Astrocyte (in vitro differentiated cells and primary cell): Measurements from ENCODE around the gene DHRS3. TPM values are rescaled to one million over a fixed set of nuclear protein-coding genes. Genes with fewer than 3 reads are reported as not detected.

Experiments used
- DNase-seq: peaks from one replicate; pipeline ENCODE4 v3.0.0-alpha.2; 2010; ENCODE audit warnings: low read depth
- FAIRE-seq: peaks from 2 replicates; lab custom pipeline; 2011; peaks lifted over from hg19 to GRCh38; lab: Jason Lieb, UNC
- H2AFZ ChIP-seq: 2 replicates; pipeline ENCODE4 v1.6.0; 2012; ENCODE audit warnings: low read depth, low read length, inconsistent platforms
- H3K27ac ChIP-seq: 2 replicates; pipeline ENCODE4 v1.5.1; 2011; ENCODE audit warnings: low read depth, low read length, inconsistent platforms
- H3K27me3 ChIP-seq: 2 replicates; pipeline ENCODE4 v1.6.0; 2011; ENCODE audit warnings: low read length, inconsistent platforms; ENCODE audit not compliant: insufficient read depth
- H3K36me3 ChIP-seq: 2 replicates; pipeline ENCODE4 v1.5.1; 2011; ENCODE audit warnings: low read length, inconsistent platforms; ENCODE audit not compliant: insufficient read depth
- H3K4me1 ChIP-seq: 2 replicates; pipeline ENCODE4 v1.5.1; 2011; ENCODE audit warnings: low read length, inconsistent platforms; ENCODE audit not compliant: insufficient read depth
- H3K4me2 ChIP-seq: 2 replicates; pipeline ENCODE4 v1.6.0; 2012; ENCODE audit warnings: low read length, inconsistent platforms
- H3K4me3 ChIP-seq: 2 replicates; pipeline ENCODE4 v1.5.1; 2011; ENCODE audit warnings: low read depth, mild to moderate bottlenecking, low read length, inconsistent platforms; ENCODE audit not compliant: insufficient read depth
- H3K79me2 ChIP-seq: 2 replicates; pipeline ENCODE4 v1.6.0; 2012; ENCODE audit warnings: mild to moderate bottlenecking, low read length, inconsistent platforms; ENCODE audit not compliant: insufficient read depth
- H3K9ac ChIP-seq: 2 replicates; pipeline ENCODE4 v1.6.0; 2012; ENCODE audit warnings: mild to moderate bottlenecking, low read length, inconsistent platforms
- H3K9me3 ChIP-seq: 2 replicates; pipeline ENCODE4 v1.5.1; 2012; ENCODE audit warnings: low read depth, mild to moderate bottlenecking, low read length, inconsistent platforms; ENCODE audit not compliant: insufficient read depth
- H4K20me1 ChIP-seq: 2 replicates; pipeline ENCODE4 v1.6.0; 2012; ENCODE audit warnings: low read length, inconsistent platforms; ENCODE audit not compliant: insufficient read depth
- H3K27ac Mint-ChIP-seq: one replicate; pipeline ENCODE4 v1.8.0; 2021; ENCODE audit warnings: mild to moderate bottlenecking, mixed read lengths; ENCODE audit not compliant: unreplicated experiment
- H3K27me3 Mint-ChIP-seq: one replicate; pipeline ENCODE4 v1.8.0; 2021; ENCODE audit warnings: low read depth, mixed read lengths; ENCODE audit not compliant: unreplicated experiment
- H3K36me3 Mint-ChIP-seq: one replicate; pipeline ENCODE4 v1.8.0; 2021; ENCODE audit warnings: low read depth, mixed read lengths; ENCODE audit not compliant: unreplicated experiment
- H3K4me1 Mint-ChIP-seq: one replicate; pipeline ENCODE4 v1.8.0; 2021; ENCODE audit warnings: low read depth, mixed read lengths; ENCODE audit not compliant: unreplicated experiment
- H3K4me3 Mint-ChIP-seq: one replicate; pipeline ENCODE4 v1.8.0; 2021; ENCODE audit warnings: mild to moderate bottlenecking, moderate library complexity, mixed read lengths; ENCODE audit not compliant: unreplicated experiment
- H3K9me3 Mint-ChIP-seq: one replicate; pipeline ENCODE4 v1.8.0; 2021; ENCODE audit warnings: mild to moderate bottlenecking, mixed read lengths; ENCODE audit not compliant: unreplicated experiment
- EZH2 ChIP-seq: IDR thresholded peaks from 2 replicates; pipeline ENCODE4 v1.6.1; 2012; ENCODE audit warnings: mild to moderate bottlenecking, low read length, inconsistent platforms; ENCODE audit not compliant: insufficient read depth
- total RNA-seq: library from RNA; stranded (reverse); gene quantifications from 2 replicates; pipeline ENCODE4 v1.2.1, GENCODE V29; 2021
- TF ChIP-seq, protein P1 (sequence below): IDR thresholded peaks from 2 replicates; pipeline ENCODE4 v1.5.1; 2011; ENCODE audit warnings: low read depth, mild to moderate bottlenecking, inconsistent platforms, low read length, moderate library complexity; ENCODE audit not compliant: insufficient read depth

The DHRS3 gene
- total RNA-seq, 1 donor from 2014 or later: 3.4 TPM

DNA sequence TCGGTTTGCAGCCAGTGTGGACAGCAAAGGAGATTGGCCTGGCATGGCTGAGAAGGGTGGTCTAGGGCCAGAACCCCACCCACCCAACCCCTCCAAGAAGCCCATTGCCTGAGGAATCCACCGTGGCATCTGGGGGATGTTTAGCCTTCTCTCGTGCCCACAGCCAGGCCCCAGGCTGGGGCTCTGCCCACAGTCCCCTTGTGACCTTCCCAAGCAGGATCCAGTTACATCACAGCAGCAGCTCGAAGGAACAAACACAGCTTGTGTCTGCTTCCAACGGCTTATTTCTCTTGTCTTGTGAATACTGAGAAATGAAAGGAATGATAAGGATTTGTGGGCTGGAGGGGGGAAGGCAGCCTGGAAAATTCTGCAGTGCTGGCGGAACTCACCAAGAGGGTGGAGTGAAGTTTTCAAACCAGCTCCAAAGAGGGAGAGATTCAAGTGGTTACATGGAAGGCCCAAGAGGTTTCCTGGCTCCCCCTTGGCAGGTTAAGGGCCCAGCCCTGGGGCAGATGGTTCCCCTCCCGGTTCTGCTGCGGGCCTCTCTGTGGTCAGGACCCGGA is 61.6 kb downstream of the DHRS3 start:
- DNase-seq (peak; percentile 95), FAIRE-seq (no peak)
- TF ChIP-seq EZH2: no peak
- TF ChIP-seq, protein P1, sequence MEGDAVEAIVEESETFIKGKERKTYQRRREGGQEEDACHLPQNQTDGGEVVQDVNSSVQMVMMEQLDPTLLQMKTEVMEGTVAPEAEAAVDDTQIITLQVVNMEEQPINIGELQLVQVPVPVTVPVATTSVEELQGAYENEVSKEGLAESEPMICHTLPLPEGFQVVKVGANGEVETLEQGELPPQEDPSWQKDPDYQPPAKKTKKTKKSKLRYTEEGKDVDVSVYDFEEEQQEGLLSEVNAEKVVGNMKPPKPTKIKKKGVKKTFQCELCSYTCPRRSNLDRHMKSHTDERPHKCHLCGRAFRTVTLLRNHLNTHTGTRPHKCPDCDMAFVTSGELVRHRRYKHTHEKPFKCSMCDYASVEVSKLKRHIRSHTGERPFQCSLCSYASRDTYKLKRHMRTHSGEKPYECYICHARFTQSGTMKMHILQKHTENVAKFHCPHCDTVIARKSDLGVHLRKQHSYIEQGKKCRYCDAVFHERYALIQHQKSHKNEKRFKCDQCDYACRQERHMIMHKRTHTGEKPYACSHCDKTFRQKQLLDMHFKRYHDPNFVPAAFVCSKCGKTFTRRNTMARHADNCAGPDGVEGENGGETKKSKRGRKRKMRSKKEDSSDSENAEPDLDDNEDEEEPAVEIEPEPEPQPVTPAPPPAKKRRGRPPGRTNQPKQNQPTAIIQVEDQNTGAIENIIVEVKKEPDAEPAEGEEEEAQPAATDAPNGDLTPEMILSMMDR: no peak
- H3K9ac ChIP-seq: peak overlapping the region; percentile 64
- H3K79me2 ChIP-seq: no peaks in the 10 kb centered on the region
- Mint-ChIP-seq H3K27ac (peak overlapping the region; percentile 70), H3K9me3 (peaks cover 4% of the 10 kb centered on the region), H3K27me3 (peaks cover 11% of the 10 kb centered on the region), H3K4me1 (peaks cover 8% of the 10 kb centered on the region), H3K36me3 (no peaks in the 10 kb centered on the region), H3K4me3 (peak overlapping the region; percentile 14)
- H3K4me1 ChIP-seq: peaks cover 7% of the 10 kb centered on the region
- no peaks in the 10 kb centered on the region for H4K20me1 ChIP-seq
- H3K4me2 ChIP-seq: no peak overlapping the region
- no peaks in the 10 kb centered on the region for H3K36me3 ChIP-seq
- no peak overlapping the region for H2AFZ ChIP-seq
- no peak overlapping the region for H3K4me3 ChIP-seq
- H3K9me3 ChIP-seq: no peaks in the 10 kb centered on the region
- peak overlapping the region; percentile 59 for H3K27ac ChIP-seq
- H3K27me3 ChIP-seq: no peaks in the 10 kb centered on the region

DNA sequence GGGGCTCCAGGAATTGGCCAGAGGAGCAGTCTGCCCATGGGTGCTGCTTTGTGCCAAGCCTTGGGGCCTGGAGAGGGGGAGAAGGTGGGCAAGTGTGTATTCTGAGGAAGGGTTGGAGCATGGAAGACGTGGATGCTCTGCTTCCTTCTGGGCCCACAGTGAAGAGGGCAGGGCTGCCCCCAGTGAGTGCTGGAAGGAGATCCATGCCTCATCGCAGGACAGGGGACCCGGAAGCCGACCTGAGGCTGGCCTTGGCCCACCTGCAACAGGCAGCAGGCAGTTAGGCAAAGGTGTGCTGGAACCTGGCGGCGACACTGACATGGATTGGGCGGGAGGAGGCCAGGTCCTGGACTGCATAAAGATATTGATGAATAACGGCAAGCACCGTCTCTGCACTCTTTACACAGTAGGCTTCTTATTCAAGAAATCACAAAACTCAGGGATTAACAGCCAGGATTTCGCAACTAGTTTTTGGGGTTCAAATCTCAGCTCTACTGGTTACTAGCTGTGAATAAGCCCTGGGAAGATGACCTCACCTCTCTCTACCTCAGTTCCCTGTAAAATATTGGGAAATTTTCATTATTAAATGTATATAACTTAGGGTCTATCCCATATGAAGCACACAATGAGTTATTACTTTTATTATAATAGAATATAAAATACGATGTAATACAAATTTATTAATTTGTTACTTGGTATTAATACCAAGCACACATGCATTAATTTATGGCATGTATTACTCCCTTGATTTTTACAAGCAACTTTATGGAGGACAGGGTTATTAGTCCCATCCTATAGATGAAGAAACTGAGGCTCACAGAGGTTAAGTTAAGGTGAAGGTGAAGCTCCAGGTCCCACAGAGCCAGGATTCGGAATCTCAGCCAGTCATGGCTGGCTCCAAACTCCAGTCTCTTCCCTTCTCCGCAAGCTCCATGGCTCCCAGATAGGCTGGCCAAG is 62.3 kb downstream of the DHRS3 start:
- Mint-ChIP-seq H3K4me3 (peak overlapping the region; percentile 45), H3K27me3 (peaks cover 11% of the 10 kb centered on the region), H3K27ac (no peak overlapping the region), H3K9me3 (peaks cover 4% of the 10 kb centered on the region), H3K36me3 (no peaks in the 10 kb centered on the region), H3K4me1 (peaks cover 8% of the 10 kb centered on the region)
- DNase-seq: no peak
- no peak overlapping the region for H3K9ac ChIP-seq
- no peaks in the 10 kb centered on the region for H4K20me1 ChIP-seq
- no peak for FAIRE-seq
- TF ChIP-seq, protein P1: no peak
- TF ChIP-seq EZH2: no peak
- H3K4me1 ChIP-seq: peaks cover 7% of the 10 kb centered on the region
- H2AFZ ChIP-seq: no peak overlapping the region
- H3K9me3 ChIP-seq: no peaks in the 10 kb centered on the region
- H3K4me3 ChIP-seq: no peak overlapping the region
- no peaks in the 10 kb centered on the region for H3K36me3 ChIP-seq
- no peaks in the 10 kb centered on the region for H3K79me2 ChIP-seq
- H3K4me2 ChIP-seq: no peak overlapping the region
- H3K27me3 ChIP-seq: no peaks in the 10 kb centered on the region
- H3K27ac ChIP-seq: peak overlapping the region; percentile 59
